Fibroblast of villous mesenchyme (primary cell): Measurements from ENCODE around the gene SARDH. TPM values are rescaled to one million over a fixed set of nuclear protein-coding genes. Genes with fewer than 3 reads are reported as not detected.

ENCODE experiments used
- DNase-seq: peaks from one replicate; pipeline ENCODE4 v3.0.0-alpha.2; 2010; ENCODE audit warnings: low read depth
- H3K4me3 ChIP-seq: 2 replicates; pipeline ENCODE4 v1.5.1; 2011; ENCODE audit warnings: low read depth, mild to moderate bottlenecking, low read length
- CTCF ChIP-seq: IDR thresholded peaks from 2 replicates; pipeline ENCODE4 v1.5.1; 2012; ENCODE audit warnings: low read depth, mild to moderate bottlenecking, low read length; ENCODE audit not compliant: insufficient read depth
- total RNA-seq: library from RNA; depleted of rRNA; stranded (reverse); fragments of >200 nt; gene quantifications from 2 replicates; pipeline ENCODE4 v1.2.3, GENCODE V29; 2012

Gene SARDH
- total RNA-seq, 1 donor = 6.0 TPM

- no peak overlapping the region for H3K4me3 ChIP-seq
- TF ChIP-seq CTCF = no peak
- no peak for DNase-seq
These were observed 23.6 kb upstream of the SARDH start for GRCh38 chr9:133761641-133762248.

GRCh38 chr9:133760713-133761290 lies 22.6 kb upstream of the SARDH start:
- no peak for DNase-seq
- TF ChIP-seq CTCF = no peak
- H3K4me3 ChIP-seq = no peak overlapping the region

GRCh38 chr9:133759946-133760345 lies 21.8 kb upstream of the SARDH start:
- H3K4me3 ChIP-seq = no peak overlapping the region
- DNase-seq = no peak
- no peak for TF ChIP-seq CTCF

- peak; percentile 42 for DNase-seq
- no peak overlapping the region for H3K4me3 ChIP-seq
- no peak for TF ChIP-seq CTCF
These were observed 21.2 kb upstream of the SARDH start for GRCh38 chr9:133759146-133759900.

- H3K4me3 ChIP-seq = no peak overlapping the region
- DNase-seq = no peak
- no peak for TF ChIP-seq CTCF
These were observed 20.1 kb upstream of the SARDH start for GRCh38 chr9:133758228-133758627.

GRCh38 chr9:133754688-133755227 lies 16.6 kb upstream of the SARDH start:
- no peak for TF ChIP-seq CTCF
- H3K4me3 ChIP-seq = no peak overlapping the region
- DNase-seq = no peak
